HepG2 (cell line): Measurements from ENCODE around the gene NUDT3. TPM values are rescaled to one million over a fixed set of nuclear protein-coding genes. Genes with fewer than 3 reads are reported as not detected.

ENCODE experiments used
- FOXJ3 ChIP-seq: sonication (generic); formaldehyde crosslinking; IDR thresholded peaks from 2 replicates; pipeline ENCODE4 v1.4.0; 2020; ENCODE audit warnings: missing genetic modification reagents, mild to moderate bottlenecking, borderline replicate concordance
- IKZF4 ChIP-seq: sonication (generic); formaldehyde crosslinking; IDR thresholded peaks from 2 replicates; pipeline ENCODE4 v1.5.1; 2020; ENCODE audit warnings: borderline replicate concordance, mild to moderate bottlenecking, low read depth, missing genetic modification reagents; ENCODE audit errors: not compliant biosample characterization
- POLR2G ChIP-seq: fragments of 200-400 bp; formaldehyde crosslinking; IDR thresholded peaks from 2 replicates; pipeline ENCODE4 v1.6.1; 2018; ENCODE audit warnings: mild to moderate bottlenecking, low read depth, low read length, moderate library complexity
- RCOR2 ChIP-seq: IDR thresholded peaks from 2 replicates; pipeline ENCODE4 v1.6.1; 2016; ENCODE audit warnings: missing biosample characterization, missing genetic modification reagents
- ZC3H13 ChIP-seq: sonication (generic); formaldehyde crosslinking; IDR thresholded peaks from 2 replicates; pipeline ENCODE4 v1.8.1; 2023; ENCODE audit warnings: mild to moderate bottlenecking, missing genetic modification reagents, moderate library complexity
- ZNF674 ChIP-seq: sonication (generic); formaldehyde crosslinking; IDR thresholded peaks from 2 replicates; pipeline ENCODE4 v1.5.0; 2020; ENCODE audit warnings: low read depth, mild to moderate bottlenecking, missing genetic modification reagents
- polyA plus RNA-seq, 8 experiments: library from polyadenylated mRNA; depleted of rRNA in 3 of 8; stranded (reverse) in 7 of 8; unstranded in 1 of 8; fragments of >200 nt; fragmentation: Illumina TruSeq in 4 of 8; extraction: Trizol in 4 of 8; gene quantifications; 2 replicates each; pipeline versions ENCODE4 v1.2.1 to v1.2.3, GENCODE V29; 2011 to 2016; ENCODE audit warnings: low read depth in 4 of 8, missing spikeins in 1 of 8, mixed read lengths in 1 of 8; ENCODE audit not compliant: insufficient read depth in 1 of 8
- total RNA-seq, 5 experiments: library from RNA; depleted of rRNA; stranded (reverse); fragments of >200 nt; fragmentation: Illumina TruSeq; extraction: Trizol; gene quantifications; 2 replicates each; pipeline ENCODE4 v1.2.3, GENCODE V29; 2016; ENCODE audit warnings: low read depth in 1 of 5
- TF ChIP-seq, protein P1 (sequence below), 2 experiments: fragments of 450-650 bp in 1 of 2; sonication (generic) in 1 of 2; formaldehyde crosslinking in 1 of 2; IDR thresholded peaks; 2 replicates each; pipeline versions ENCODE4 v1.6.1 to v1.8.0; 2016 to 2022; ENCODE audit warnings: antibody characterized with exemption in 1 of 2, mild to moderate bottlenecking in 1 of 2, missing genetic modification reagents in 1 of 2
- TF ChIP-seq, protein P2 (sequence below): sonication (generic); formaldehyde crosslinking; IDR thresholded peaks from 2 replicates; pipeline ENCODE4 v1.4.0; 2020; ENCODE audit warnings: missing genetic modification reagents, borderline replicate concordance
- TF ChIP-seq, protein P3 (sequence below): sonication (generic); formaldehyde crosslinking; IDR thresholded peaks from 2 replicates; pipeline ENCODE4; 2020; ENCODE audit warnings: missing genetic modification reagents, mild to moderate bottlenecking, borderline replicate concordance

The NUDT3 gene
- total and polyA plus RNA-seq, 2 of the 13 experiments (the other 11 are each of a cell fraction or from before 2014, with no cell fraction given), result 20.2 to 20.6 TPM

DNA sequence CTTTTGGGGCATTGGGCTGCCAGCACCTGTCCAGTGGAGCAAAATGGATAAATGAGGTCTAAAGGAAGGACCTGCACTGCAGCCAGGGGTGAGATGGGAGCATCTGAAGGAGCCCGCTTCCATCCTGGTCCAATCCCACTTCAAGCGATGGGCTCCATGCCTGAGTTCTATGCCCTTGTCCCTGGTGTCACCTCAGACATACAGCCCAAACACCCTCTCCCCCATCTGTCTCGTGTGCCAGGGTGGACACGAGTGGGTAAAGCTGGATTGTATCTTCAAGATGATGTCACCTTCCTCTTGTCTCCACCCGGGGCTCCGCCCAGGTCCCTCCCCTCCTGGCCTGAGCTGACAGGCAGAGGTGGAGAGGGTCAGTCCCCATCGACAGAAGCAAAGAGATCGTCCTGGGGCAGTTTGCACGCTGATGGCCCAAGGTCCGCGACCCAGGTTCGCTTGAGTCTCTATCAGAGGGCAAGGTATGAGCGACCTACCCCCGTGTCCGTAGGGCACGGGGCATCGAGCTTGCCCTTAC, 144.2 kb downstream of the NUDT3 start (continued):
- TF ChIP-seq ZNF674 (no peak), IKZF4 (CRISPR knock-in tag) (peak; percentile 4), FOXJ3 (peak; percentile 4; the same call in 1 of the 2 replicates), RCOR2 (no peak; the same call in 1 of the 2 replicates), ZC3H13 (CRISPR knock-in tag) (no peak), POLR2G (no peak)
- TF ChIP-seq, protein P1, sequence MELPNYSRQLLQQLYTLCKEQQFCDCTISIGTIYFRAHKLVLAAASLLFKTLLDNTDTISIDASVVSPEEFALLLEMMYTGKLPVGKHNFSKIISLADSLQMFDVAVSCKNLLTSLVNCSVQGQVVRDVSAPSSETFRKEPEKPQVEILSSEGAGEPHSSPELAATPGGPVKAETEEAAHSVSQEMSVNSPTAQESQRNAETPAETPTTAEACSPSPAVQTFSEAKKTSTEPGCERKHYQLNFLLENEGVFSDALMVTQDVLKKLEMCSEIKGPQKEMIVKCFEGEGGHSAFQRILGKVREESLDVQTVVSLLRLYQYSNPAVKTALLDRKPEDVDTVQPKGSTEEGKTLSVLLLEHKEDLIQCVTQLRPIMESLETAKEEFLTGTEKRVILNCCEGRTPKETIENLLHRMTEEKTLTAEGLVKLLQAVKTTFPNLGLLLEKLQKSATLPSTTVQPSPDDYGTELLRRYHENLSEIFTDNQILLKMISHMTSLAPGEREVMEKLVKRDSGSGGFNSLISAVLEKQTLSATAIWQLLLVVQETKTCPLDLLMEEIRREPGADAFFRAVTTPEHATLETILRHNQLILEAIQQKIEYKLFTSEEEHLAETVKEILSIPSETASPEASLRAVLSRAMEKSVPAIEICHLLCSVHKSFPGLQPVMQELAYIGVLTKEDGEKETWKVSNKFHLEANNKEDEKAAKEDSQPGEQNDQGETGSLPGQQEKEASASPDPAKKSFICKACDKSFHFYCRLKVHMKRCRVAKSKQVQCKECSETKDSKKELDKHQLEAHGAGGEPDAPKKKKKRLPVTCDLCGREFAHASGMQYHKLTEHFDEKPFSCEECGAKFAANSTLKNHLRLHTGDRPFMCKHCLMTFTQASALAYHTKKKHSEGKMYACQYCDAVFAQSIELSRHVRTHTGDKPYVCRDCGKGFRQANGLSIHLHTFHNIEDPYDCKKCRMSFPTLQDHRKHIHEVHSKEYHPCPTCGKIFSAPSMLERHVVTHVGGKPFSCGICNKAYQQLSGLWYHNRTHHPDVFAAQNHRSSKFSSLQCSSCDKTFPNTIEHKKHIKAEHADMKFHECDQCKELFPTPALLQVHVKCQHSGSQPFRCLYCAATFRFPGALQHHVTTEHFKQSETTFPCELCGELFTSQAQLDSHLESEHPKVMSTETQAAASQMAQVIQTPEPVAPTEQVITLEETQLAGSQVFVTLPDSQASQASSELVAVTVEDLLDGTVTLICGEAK (IDR thresholded peaks at IDR 0.05), result no peak
- TF ChIP-seq, protein P1 (CRISPR knock-in tag; IDR thresholded peaks at IDR 0.05), result peak; percentile 51; the same call in 1 of the 2 replicates
- TF ChIP-seq, protein P2, sequence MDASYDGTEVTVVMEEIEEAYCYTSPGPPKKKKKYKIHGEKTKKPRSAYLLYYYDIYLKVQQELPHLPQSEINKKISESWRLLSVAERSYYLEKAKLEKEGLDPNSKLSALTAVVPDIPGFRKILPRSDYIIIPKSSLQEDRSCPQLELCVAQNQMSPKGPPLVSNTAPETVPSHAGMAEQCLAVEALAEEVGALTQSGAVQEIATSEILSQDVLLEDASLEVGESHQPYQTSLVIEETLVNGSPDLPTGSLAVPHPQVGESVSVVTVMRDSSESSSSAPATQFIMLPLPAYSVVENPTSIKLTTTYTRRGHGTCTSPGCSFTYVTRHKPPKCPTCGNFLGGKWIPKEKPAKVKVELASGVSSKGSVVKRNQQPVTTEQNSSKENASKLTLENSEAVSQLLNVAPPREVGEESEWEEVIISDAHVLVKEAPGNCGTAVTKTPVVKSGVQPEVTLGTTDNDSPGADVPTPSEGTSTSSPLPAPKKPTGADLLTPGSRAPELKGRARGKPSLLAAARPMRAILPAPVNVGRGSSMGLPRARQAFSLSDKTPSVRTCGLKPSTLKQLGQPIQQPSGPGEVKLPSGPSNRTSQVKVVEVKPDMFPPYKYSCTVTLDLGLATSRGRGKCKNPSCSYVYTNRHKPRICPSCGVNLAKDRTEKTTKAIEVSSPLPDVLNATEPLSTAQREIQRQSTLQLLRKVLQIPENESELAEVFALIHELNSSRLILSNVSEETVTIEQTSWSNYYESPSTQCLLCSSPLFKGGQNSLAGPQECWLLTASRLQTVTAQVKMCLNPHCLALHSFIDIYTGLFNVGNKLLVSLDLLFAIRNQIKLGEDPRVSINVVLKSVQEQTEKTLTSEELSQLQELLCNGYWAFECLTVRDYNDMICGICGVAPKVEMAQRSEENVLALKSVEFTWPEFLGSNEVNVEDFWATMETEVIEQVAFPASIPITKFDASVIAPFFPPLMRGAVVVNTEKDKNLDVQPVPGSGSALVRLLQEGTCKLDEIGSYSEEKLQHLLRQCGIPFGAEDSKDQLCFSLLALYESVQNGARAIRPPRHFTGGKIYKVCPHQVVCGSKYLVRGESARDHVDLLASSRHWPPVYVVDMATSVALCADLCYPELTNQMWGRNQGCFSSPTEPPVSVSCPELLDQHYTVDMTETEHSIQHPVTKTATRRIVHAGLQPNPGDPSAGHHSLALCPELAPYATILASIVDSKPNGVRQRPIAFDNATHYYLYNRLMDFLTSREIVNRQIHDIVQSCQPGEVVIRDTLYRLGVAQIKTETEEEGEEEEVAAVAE (CRISPR knock-in tag), result no peak
- TF ChIP-seq, protein P3, sequence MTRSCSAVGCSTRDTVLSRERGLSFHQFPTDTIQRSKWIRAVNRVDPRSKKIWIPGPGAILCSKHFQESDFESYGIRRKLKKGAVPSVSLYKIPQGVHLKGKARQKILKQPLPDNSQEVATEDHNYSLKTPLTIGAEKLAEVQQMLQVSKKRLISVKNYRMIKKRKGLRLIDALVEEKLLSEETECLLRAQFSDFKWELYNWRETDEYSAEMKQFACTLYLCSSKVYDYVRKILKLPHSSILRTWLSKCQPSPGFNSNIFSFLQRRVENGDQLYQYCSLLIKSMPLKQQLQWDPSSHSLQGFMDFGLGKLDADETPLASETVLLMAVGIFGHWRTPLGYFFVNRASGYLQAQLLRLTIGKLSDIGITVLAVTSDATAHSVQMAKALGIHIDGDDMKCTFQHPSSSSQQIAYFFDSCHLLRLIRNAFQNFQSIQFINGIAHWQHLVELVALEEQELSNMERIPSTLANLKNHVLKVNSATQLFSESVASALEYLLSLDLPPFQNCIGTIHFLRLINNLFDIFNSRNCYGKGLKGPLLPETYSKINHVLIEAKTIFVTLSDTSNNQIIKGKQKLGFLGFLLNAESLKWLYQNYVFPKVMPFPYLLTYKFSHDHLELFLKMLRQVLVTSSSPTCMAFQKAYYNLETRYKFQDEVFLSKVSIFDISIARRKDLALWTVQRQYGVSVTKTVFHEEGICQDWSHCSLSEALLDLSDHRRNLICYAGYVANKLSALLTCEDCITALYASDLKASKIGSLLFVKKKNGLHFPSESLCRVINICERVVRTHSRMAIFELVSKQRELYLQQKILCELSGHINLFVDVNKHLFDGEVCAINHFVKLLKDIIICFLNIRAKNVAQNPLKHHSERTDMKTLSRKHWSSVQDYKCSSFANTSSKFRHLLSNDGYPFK (CRISPR knock-in tag), result no peak
